A549 (cell line): ENCODE data around the gene OTC. TPM values are rescaled to one million over a fixed set of nuclear protein-coding genes. Genes with fewer than 3 reads are reported as not detected.

Experiments
- ATAC-seq, 2 experiments: fragments of 200-7000 bp in 1 of 2; fragments of >200 bp in 1 of 2; cut with Nextera tagmentation in 1 of 2; cut with Tn5 transposase in 1 of 2; 3 replicates each; pipeline versions ENCODE4 v1.8.0 to v1.9.1; 2018 to 2020; ENCODE audit warnings: mild to moderate bottlenecking in 1 of 2, moderate library complexity in 1 of 2
- CTCF ChIA-PET: fragments of 300-600 bp; sonication (Branson Sonifier 250); formaldehyde crosslinking; extraction: SDS; loops from one replicate; lab custom pipeline; 2021; ENCODE audit warnings: antibody characterized with exemption, inconsistent platforms; lab: Yijun Ruan, JAX
- POLR2A ChIA-PET: fragments of 350-600 bp; formaldehyde crosslinking; extraction: SDS; loops from one replicate; lab custom pipeline; 2021; ENCODE audit warnings: antibody characterized with exemption, inconsistent platforms; lab: Yijun Ruan, JAX
- DNase-seq, 2 experiments: peaks; one replicate each; pipeline versions ENCODE4 v3.0.0 to v3.0.0-alpha.2; 2011 to 2016; ENCODE audit warnings: low read depth in 1 of 2, low spot score in 1 of 2
- FAIRE-seq: peaks from 2 replicates; lab custom pipeline; 2011; peaks lifted over from hg19 to GRCh38; lab: Jason Lieb, UNC
- H3K27ac ChIP-seq, 2 experiments: fragments of >200 bp; sonication (Bioruptor Twin); formaldehyde crosslinking; 3 replicates each; pipeline ENCODE4 v1.5.1; 2016 to 2017
- H3K4me1 ChIP-seq: fragments of >200 bp; sonication (Bioruptor Twin); formaldehyde crosslinking; 3 replicates; pipeline ENCODE4 v1.6.1; 2016
- H3K4me2 ChIP-seq: fragments of >200 bp; sonication (Bioruptor Twin); formaldehyde crosslinking; 3 replicates; pipeline ENCODE4 v1.6.1; 2016
- H3K4me3 ChIP-seq: fragments of >200 bp; sonication (Bioruptor Twin); formaldehyde crosslinking; 3 replicates; pipeline ENCODE4 v1.5.1; 2016
- H3K9me3 ChIP-seq: fragments of >200 bp; sonication (Bioruptor Twin); formaldehyde crosslinking; 3 replicates; pipeline ENCODE4 v1.6.1; 2016
- CBX2 ChIP-seq: fragments of 200-600 bp; sonication (generic); IDR thresholded peaks from 2 replicates; pipeline ENCODE4 v1.6.1; 2016; ENCODE audit warnings: low read depth, mild to moderate bottlenecking, borderline replicate concordance
- CHD4 ChIP-seq: fragments of 200-600 bp; sonication (generic); IDR thresholded peaks from 2 replicates; pipeline ENCODE4 v1.6.1; 2016; ENCODE audit warnings: antibody characterized with exemption, mild to moderate bottlenecking, borderline replicate concordance
- E2F6 ChIP-seq: IDR thresholded peaks from 2 replicates; pipeline ENCODE4 v1.6.1; 2012; ENCODE audit warnings: low read depth, borderline replicate concordance
- EP300 ChIP-seq, 2 experiments: fragments of >200 bp; sonication (Bioruptor Twin); formaldehyde crosslinking; IDR thresholded peaks; 2 replicates in 1 of 2; 3 replicates in 1 of 2; pipeline ENCODE4 v1.6.1; 2016 to 2017
- FOSL2 ChIP-seq, 2 experiments: fragments of 450-650 bp in 1 of 2; fragments of >200 bp in 1 of 2; sonication (Bioruptor Twin) in 1 of 2; formaldehyde crosslinking; IDR thresholded peaks; 2 replicates each; pipeline versions ENCODE4 v1.5.0 to v1.6.1; 2016 to 2020; ENCODE audit warnings: mild to moderate bottlenecking in 1 of 2, moderate library complexity in 1 of 2
- HEYL ChIP-seq: fragments of 250-450 bp; sonication (Bioruptor Pico); IDR thresholded peaks from 2 replicates; pipeline ENCODE4 v1.8.0; 2021; ENCODE audit warnings: mild to moderate bottlenecking, moderate library complexity
- HMGXB4 ChIP-seq: fragments of 250-450 bp; sonication (Bioruptor Pico); IDR thresholded peaks from 2 replicates; pipeline ENCODE4 v1.5.0; 2021; ENCODE audit warnings: mild to moderate bottlenecking, moderate library complexity, borderline replicate concordance
- JUN ChIP-seq, 2 experiments: fragments of >200 bp; sonication (Bioruptor Twin); formaldehyde crosslinking; IDR thresholded peaks; 2 replicates in 1 of 2; 3 replicates in 1 of 2; pipeline ENCODE4 v1.6.1; 2016 to 2017
- KDM1A ChIP-seq: fragments of 200-600 bp; sonication (generic); IDR thresholded peaks from 2 replicates; pipeline ENCODE4 v1.6.1; 2016; ENCODE audit warnings: low read depth, mild to moderate bottlenecking
- NR3C1 ChIP-seq: fragments of >200 bp; sonication (Bioruptor Twin); formaldehyde crosslinking; IDR thresholded peaks from 3 replicates; pipeline ENCODE4 v1.6.1; 2017
- POLR2AphosphoS2 ChIP-seq: conservative IDR thresholded peaks from 2 replicates; pipeline ENCODE4 v1.6.1; 2012; ENCODE audit warnings: low read length, improper control_type of control experiment, inconsistent platforms
- RAD21 ChIP-seq, 2 experiments: fragments of >200 bp in 1 of 2; sonication (Bioruptor Twin) in 1 of 2; formaldehyde crosslinking in 1 of 2; IDR thresholded peaks in 1 of 2; conservative IDR thresholded peaks in 1 of 2; 2 replicates in 1 of 2; 3 replicates in 1 of 2; pipeline ENCODE4 v1.6.1; 2012 to 2018; ENCODE audit warnings: inconsistent platforms in 1 of 2
- RCOR1 ChIP-seq: fragments of 150-350 bp; IDR thresholded peaks from 2 replicates; pipeline ENCODE4 v1.6.1; 2014; ENCODE audit warnings: antibody characterized with exemption, low read length, low read depth
- REST ChIP-seq: fragments of 200-600 bp; sonication (generic); IDR thresholded peaks from 2 replicates; pipeline ENCODE4 v1.6.1; 2016; ENCODE audit warnings: antibody characterized with exemption, mild to moderate bottlenecking, moderate library complexity
- USF2 ChIP-seq: fragments of 450-650 bp; IDR thresholded peaks from 2 replicates; pipeline ENCODE4 v1.6.1; 2014; ENCODE audit warnings: antibody characterized with exemption
- WGBS: methylation state at CpG from one replicate; pipeline ENCODE4 v1.1.6; 2017; ENCODE audit errors: missing lambda C conversion rate; 5-methylcytosine and 5-hydroxymethylcytosine counted together
- polyA plus RNA-seq, 4 experiments: library from polyadenylated mRNA; depleted of rRNA in 3 of 4; stranded (reverse); fragments of >200 nt; fragmentation: RNase III in 1 of 4; extraction: RNeasy Plus Mini Kit Qiagen cat#74134 plus additional on column Dnase treatment in 1 of 4; gene quantifications; 2 replicates in 3 of 4; 3 replicates in 1 of 4; pipeline ENCODE4 v1.2.3, GENCODE V29; 2011 to 2017

Gene OTC
- polyA plus RNA-seq, 2 of the 4 experiments (the other 2 are of a cell fraction) = not detected

- no peak for TF ChIP-seq REST
- TF ChIP-seq RAD21 (conservative IDR thresholded peaks at IDR 0.05 in 1 of 2, IDR thresholded peaks at IDR 0.05 in 1 of 2) = no peak
Observed at GRCh38 chrX:38318196-38318595, 34.2 kb upstream of the OTC start (continued).

- no peak for FAIRE-seq
- no peak for TF ChIP-seq POLR2AphosphoS2
- Histone ChIP-seq H3K9me3 (no peaks in the 10 kb centered on the region), H3K4me2 (no peak overlapping the region), H3K4me3 (no peak overlapping the region), H3K27ac (no peak overlapping the region), H3K4me1 (no peaks in the 10 kb centered on the region)
- ATAC-seq = no peak
- POLR2A ChIA-PET = no interaction called here
- no peak for DNase-seq
- 88% methylated on average over 4 of the region's 4 CpGs for WGBS
- CTCF ChIA-PET = interaction anchor here (1.9 kb wide), 1 partner anchor 8 kb away, joined by 9 read pairs; the partner anchor contains the start of gene RPGR
Observed at GRCh38 chrX:38318606-38319005, 33.8 kb upstream of the OTC start.

- H3K4me1 ChIP-seq = peaks cover 3% of the 10 kb centered on the region; the same call in 1 of the 3 replicates
- H3K4me3 ChIP-seq = no peak overlapping the region
- WGBS = 89% methylated on average over 5 of the region's 5 CpGs
- CTCF ChIA-PET = interaction anchor here (1.4 to 1.5 kb wide), 2 partner anchors 60 to 575 kb away, joined by 3 to 4 read pairs; no protein-coding TSS in a partner anchor
- ATAC-seq = no peak
- H3K4me2 ChIP-seq = no peak overlapping the region
- no peak for TF ChIP-seq CBX2
- TF ChIP-seq NR3C1 = no peak
- no peak for TF ChIP-seq FOSL2 (IDR thresholded peaks at IDR 0.05)
- TF ChIP-seq FOSL2 (CRISPR knock-in tag; IDR thresholded peaks at IDR 0.05) = no peak
- TF ChIP-seq USF2 = no peak
- TF ChIP-seq HEYL (CRISPR knock-in tag) = no peak
- no peak for TF ChIP-seq KDM1A
- no peak for TF ChIP-seq CHD4
- no peak for TF ChIP-seq JUN (IDR thresholded peaks at IDR 0.05)
- TF ChIP-seq EP300 (IDR thresholded peaks at IDR 0.05) = no peak
- no peak for TF ChIP-seq REST
- no peak for TF ChIP-seq RCOR1
- TF ChIP-seq E2F6 = no peak
- TF ChIP-seq HMGXB4 (CRISPR knock-in tag) = no peak
- TF ChIP-seq, all 56 proteins: peak for 0
- Histone ChIP-seq H3K27ac (no peak overlapping the region), H3K9me3 (no peaks in the 10 kb centered on the region)
- FAIRE-seq (no peak), DNase-seq (no peak)
- POLR2A ChIA-PET = no interaction called here
Observed at GRCh38 chrX:38320819-38321218, 31.6 kb upstream of the OTC start.
